ENCODE measurements around the gene FRMD1. TPM values are rescaled to one million over a fixed set of nuclear protein-coding genes. Genes with fewer than 3 reads are reported as not detected.

FRMD1 gene
- total RNA-seq, 1 experiment from 2014 or later, result not detected

DNA sequence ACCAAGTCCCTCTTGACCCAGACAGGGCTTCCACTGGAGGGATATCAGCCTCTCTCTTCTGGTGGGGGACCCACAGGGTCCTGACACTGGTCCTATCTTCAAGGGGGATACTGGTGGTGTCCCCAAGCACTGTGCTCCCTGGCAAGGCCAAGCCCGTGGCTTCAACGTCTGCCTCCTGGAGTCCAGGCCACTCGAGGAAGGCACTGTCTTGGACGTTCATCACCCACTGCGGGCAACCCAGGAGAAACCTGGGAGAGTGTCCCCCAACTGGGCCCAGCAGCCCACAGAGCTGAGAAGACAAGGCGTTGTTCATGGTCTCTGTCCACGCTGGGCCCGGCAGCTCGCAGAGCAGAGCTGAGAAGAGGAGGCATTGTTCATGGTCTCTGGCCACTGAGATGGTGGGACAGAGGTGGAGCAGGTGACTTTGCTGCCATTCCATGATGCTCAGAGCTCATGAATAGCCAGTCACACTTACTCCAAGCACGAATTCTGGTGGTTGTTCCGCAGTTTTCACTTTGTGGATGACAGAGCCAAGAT, 37.5 kb upstream of the FRMD1 start:
- H3K4me1 Mint-ChIP-seq (ENCODE audit: insufficient read depth, unreplicated experiment), result no peaks in the 10 kb centered on the region
- H3K9me3 Mint-ChIP-seq (ENCODE audit: unreplicated experiment), result peaks cover 7% of the 10 kb centered on the region
- H3K27me3 Mint-ChIP-seq (ENCODE audit: insufficient read depth, unreplicated experiment), result no peaks in the 10 kb centered on the region
- CTCF ChIA-PET, result interaction anchor here (1.1 to 1.3 kb wide), 2 partner anchors 73 to 219 kb away, joined by 3 to 4 read pairs; no protein-coding TSS in a partner anchor
- TF ChIP-seq, protein P1, sequence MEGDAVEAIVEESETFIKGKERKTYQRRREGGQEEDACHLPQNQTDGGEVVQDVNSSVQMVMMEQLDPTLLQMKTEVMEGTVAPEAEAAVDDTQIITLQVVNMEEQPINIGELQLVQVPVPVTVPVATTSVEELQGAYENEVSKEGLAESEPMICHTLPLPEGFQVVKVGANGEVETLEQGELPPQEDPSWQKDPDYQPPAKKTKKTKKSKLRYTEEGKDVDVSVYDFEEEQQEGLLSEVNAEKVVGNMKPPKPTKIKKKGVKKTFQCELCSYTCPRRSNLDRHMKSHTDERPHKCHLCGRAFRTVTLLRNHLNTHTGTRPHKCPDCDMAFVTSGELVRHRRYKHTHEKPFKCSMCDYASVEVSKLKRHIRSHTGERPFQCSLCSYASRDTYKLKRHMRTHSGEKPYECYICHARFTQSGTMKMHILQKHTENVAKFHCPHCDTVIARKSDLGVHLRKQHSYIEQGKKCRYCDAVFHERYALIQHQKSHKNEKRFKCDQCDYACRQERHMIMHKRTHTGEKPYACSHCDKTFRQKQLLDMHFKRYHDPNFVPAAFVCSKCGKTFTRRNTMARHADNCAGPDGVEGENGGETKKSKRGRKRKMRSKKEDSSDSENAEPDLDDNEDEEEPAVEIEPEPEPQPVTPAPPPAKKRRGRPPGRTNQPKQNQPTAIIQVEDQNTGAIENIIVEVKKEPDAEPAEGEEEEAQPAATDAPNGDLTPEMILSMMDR (IDR thresholded peaks at IDR 0.05; ENCODE audit: unreplicated experiment), result no peak
- H3K27ac Mint-ChIP-seq (ENCODE audit: low read depth, unreplicated experiment), result no peak overlapping the region
- no peak for DNase-seq (ENCODE audit: unreplicated experiment)
- no peak overlapping the region for H3K4me3 Mint-ChIP-seq (ENCODE audit: unreplicated experiment)
- intact Hi-C loops (cut with micrococcal nuclease), result no loop called here
- H3K36me3 Mint-ChIP-seq (ENCODE audit: insufficient read depth, unreplicated experiment), result no peaks in the 10 kb centered on the region
- POLR2A ChIA-PET, result no interaction called here
- BruUV-seq (replicated peaks), result no TSS peak

DNA sequence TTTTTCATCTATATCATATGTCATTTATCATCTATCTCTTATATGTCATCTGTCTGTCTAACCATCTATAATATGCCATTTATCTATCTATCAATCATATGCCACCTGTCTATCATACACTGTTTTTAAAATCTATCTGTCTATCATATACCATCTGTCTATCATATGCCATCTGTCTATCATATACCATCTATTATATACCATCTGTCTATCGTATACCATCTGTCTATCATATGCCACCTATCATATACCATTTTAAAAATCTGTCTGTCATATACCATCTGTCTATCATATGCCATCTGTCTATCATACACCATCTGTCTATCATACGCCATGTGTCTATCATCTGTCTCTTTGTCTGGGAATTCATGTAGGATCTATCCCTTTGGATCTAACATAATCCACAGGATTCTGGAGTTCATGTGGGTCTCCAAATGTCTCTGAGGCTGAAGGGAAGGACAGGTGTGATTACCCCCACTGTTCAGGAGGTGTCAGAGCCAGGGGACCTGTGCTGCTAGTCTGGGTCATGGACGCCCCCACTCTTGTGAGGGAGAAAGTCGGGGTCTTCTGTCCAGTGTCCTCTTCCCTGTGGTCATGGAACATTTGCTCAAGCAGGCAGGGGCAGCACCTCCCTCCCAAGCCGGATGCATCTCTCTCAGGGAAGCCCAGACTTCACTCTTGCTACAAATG, 36.9 kb upstream of the FRMD1 start:
- POLR2A ChIA-PET, result no interaction called here
- Mint-ChIP-seq H3K27ac (ENCODE audit: low read depth, unreplicated experiment) (no peak overlapping the region), H3K9me3 (ENCODE audit: unreplicated experiment) (peaks cover 7% of the 10 kb centered on the region), H3K27me3 (ENCODE audit: insufficient read depth, unreplicated experiment) (no peaks in the 10 kb centered on the region), H3K4me3 (ENCODE audit: unreplicated experiment) (no peak overlapping the region), H3K4me1 (ENCODE audit: insufficient read depth, unreplicated experiment) (no peaks in the 10 kb centered on the region), H3K36me3 (ENCODE audit: insufficient read depth, unreplicated experiment) (no peaks in the 10 kb centered on the region)
- intact Hi-C loops (cut with micrococcal nuclease), result no loop called here
- TF ChIP-seq, protein P1 (IDR thresholded peaks at IDR 0.05; ENCODE audit: unreplicated experiment), result no peak
- no peak for DNase-seq (ENCODE audit: unreplicated experiment)
- CTCF ChIA-PET, result no interaction called here
- BruUV-seq (replicated peaks), result no TSS peak

DNA sequence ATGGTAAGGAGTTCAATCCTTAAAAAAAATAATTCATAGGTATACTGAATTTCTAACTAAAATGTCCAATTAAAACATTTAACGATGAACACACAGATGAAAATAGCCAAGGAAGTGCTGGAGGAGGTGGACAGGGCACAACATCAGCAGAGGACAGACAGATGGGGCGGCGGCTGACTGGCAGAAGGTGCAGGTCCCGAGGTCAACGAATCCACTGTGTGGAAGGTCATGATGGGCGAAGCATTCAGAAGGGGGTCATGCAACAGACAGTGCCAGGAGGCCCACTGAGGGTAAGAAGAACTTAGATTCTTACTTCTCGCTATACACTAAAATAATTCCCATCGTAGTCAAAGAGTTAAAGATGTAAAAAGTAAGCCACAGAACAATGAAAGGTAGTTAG, 34.2 kb upstream of the FRMD1 start:
- ChIA-PET POLR2A (no interaction called here), CTCF (no interaction called here)
- TF ChIP-seq, protein P1 (IDR thresholded peaks at IDR 0.05; ENCODE audit: unreplicated experiment), result no peak
- no peak overlapping the region for H3K4me3 Mint-ChIP-seq (ENCODE audit: unreplicated experiment)
- intact Hi-C loops (cut with micrococcal nuclease), result no loop called here
- peaks cover 7% of the 10 kb centered on the region for H3K9me3 Mint-ChIP-seq (ENCODE audit: unreplicated experiment)
- no peak for DNase-seq (ENCODE audit: unreplicated experiment)
- H3K27ac Mint-ChIP-seq (ENCODE audit: low read depth, unreplicated experiment), result no peak overlapping the region
- H3K27me3 Mint-ChIP-seq (ENCODE audit: insufficient read depth, unreplicated experiment), result no peaks in the 10 kb centered on the region
- H3K36me3 Mint-ChIP-seq (ENCODE audit: insufficient read depth, unreplicated experiment), result no peaks in the 10 kb centered on the region
- no peaks in the 10 kb centered on the region for H3K4me1 Mint-ChIP-seq (ENCODE audit: insufficient read depth, unreplicated experiment)
- no TSS peak for BruUV-seq (replicated peaks)

DNA sequence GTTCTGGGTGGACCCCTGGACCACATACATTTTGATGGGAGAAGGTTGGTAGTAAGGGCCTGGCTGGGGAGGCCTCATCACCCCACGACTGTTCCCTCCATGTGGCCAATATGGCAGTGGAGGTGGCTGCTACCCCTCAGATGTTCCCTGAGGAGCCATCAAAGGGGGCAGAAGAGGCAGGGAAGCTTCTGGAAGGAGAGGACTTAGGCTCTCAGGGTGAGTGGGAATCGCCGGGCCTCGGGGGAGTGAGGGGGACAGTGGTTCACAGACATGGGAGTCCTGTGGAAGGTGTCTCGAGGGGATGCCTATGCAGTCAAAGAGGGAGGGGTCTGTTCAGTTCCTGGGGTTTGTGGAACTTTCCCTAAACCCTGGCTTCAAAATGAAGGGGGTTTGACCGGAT, 32.9 kb upstream of the FRMD1 start:
- Mint-ChIP-seq H3K9me3 (ENCODE audit: unreplicated experiment) (peaks cover 7% of the 10 kb centered on the region), H3K36me3 (ENCODE audit: insufficient read depth, unreplicated experiment) (peaks cover 6% of the 10 kb centered on the region), H3K4me3 (ENCODE audit: unreplicated experiment) (no peak overlapping the region), H3K27ac (ENCODE audit: low read depth, unreplicated experiment) (no peak overlapping the region), H3K4me1 (ENCODE audit: insufficient read depth, unreplicated experiment) (no peaks in the 10 kb centered on the region), H3K27me3 (ENCODE audit: insufficient read depth, unreplicated experiment) (no peaks in the 10 kb centered on the region)
- intact Hi-C loops (cut with micrococcal nuclease), result no loop called here
- ChIA-PET POLR2A (no interaction called here), CTCF (no interaction called here)
- TF ChIP-seq, protein P1 (IDR thresholded peaks at IDR 0.05; ENCODE audit: unreplicated experiment), result no peak
- no peak for DNase-seq (ENCODE audit: unreplicated experiment)
- BruUV-seq (replicated peaks), result no TSS peak

Data from MCF 10A (cell line).